IMR-90 (cell line): ENCODE measurements around the gene TFRC. TPM values are rescaled to one million over a fixed set of nuclear protein-coding genes. Genes with fewer than 3 reads are reported as not detected.

Experiments
- ATAC-seq: fragments of 200-7000 bp; cut with Tn5 transposase; 2 replicates; pipeline ENCODE4 v1.9.1; 2020; ENCODE audit warnings: low read depth, mild to moderate bottlenecking, moderate library complexity
- BruUV-seq: library from RNA; stranded (reverse); fragments of 400-500 nt; replicated peaks from 2 replicates; lab custom pipeline; 2021; lab: Mats Ljungman, UMichigan
- CTCF ChIA-PET: fragments of 300-600 bp; formaldehyde crosslinking; extraction: SDS; loops from one replicate; lab custom pipeline; 2021; ENCODE audit warnings: antibody characterized with exemption; lab: Yijun Ruan, JAX
- POLR2A ChIA-PET: fragments of 300-600 bp; sonication (Branson Sonifier 250); formaldehyde crosslinking; loops from one replicate; lab custom pipeline; 2022; ENCODE audit warnings: antibody characterized with exemption; ENCODE audit not compliant: unreplicated experiment; lab: Charles Lee
- DNase-seq: peaks from one replicate; pipeline ENCODE4 v3.0.0; 2013
- H2AFZ ChIP-seq: replicated peaks from 2 replicates; pipeline ENCODE3; 2013; ENCODE audit warnings: low read length, mild to moderate bottlenecking; ENCODE audit not compliant: poor library complexity
- H2AK5ac ChIP-seq: 2 replicates; pipeline ENCODE4 v1.6.1; 2013; ENCODE audit warnings: low read depth, low read length, inconsistent platforms
- H2AK9ac ChIP-seq: replicated peaks from 2 replicates; pipeline ENCODE3; 2013; ENCODE audit warnings: mild to moderate bottlenecking, low read depth, low read length, moderate library complexity; ENCODE audit not compliant: poor library complexity
- H2BK120ac ChIP-seq: 2 replicates; pipeline ENCODE4 v1.6.1; 2013; ENCODE audit warnings: low read depth, low read length, inconsistent platforms
- H2BK15ac ChIP-seq: 3 replicates; pipeline ENCODE4 v1.6.1; 2013; ENCODE audit warnings: low read depth, low read length, inconsistent platforms
- H2BK20ac ChIP-seq: 2 replicates; pipeline ENCODE4 v1.6.1; 2013; ENCODE audit warnings: low read depth, mild to moderate bottlenecking, inconsistent platforms, low read length, moderate library complexity
- H2BK5ac ChIP-seq: 2 replicates; pipeline ENCODE4 v1.6.1; 2013; ENCODE audit warnings: mild to moderate bottlenecking, low read depth, low read length, inconsistent platforms; ENCODE audit not compliant: poor library complexity, severe bottlenecking
- H3K14ac ChIP-seq: replicated peaks from 2 replicates; pipeline ENCODE4 v1.6.1; 2013; ENCODE audit warnings: low read depth, low read length, inconsistent platforms
- H3K18ac ChIP-seq: 2 replicates; pipeline ENCODE4 v1.6.1; 2013; ENCODE audit warnings: low read depth, low read length, control low read depth
- H3K23ac ChIP-seq: 2 replicates; pipeline ENCODE4 v1.6.1; 2013; ENCODE audit warnings: low read depth, low read length, inconsistent platforms
- H3K27ac ChIP-seq: 2 replicates; pipeline ENCODE4 v1.5.1; 2013; ENCODE audit warnings: mild to moderate bottlenecking, control low read depth, low read length; ENCODE audit not compliant: insufficient read depth
- H3K27me3 ChIP-seq: 2 replicates; pipeline ENCODE4 v1.6.1; 2013; ENCODE audit warnings: low read length; ENCODE audit not compliant: control insufficient read depth, insufficient read depth
- H3K36me3 ChIP-seq: 2 replicates; pipeline ENCODE4 v1.6.1; 2013; ENCODE audit warnings: low read length, mixed read lengths; ENCODE audit not compliant: control insufficient read depth, insufficient read depth
- H3K4ac ChIP-seq: 2 replicates; pipeline ENCODE4 v1.6.1; 2013; ENCODE audit warnings: low read depth, low read length, inconsistent platforms
- H3K4me1 ChIP-seq: 2 replicates; pipeline ENCODE4 v1.6.1; 2013; ENCODE audit warnings: low read length, mixed read lengths; ENCODE audit not compliant: control insufficient read depth, insufficient read depth
- H3K4me2 ChIP-seq: 2 replicates; pipeline ENCODE4 v1.6.1; 2013; ENCODE audit warnings: low read depth, mild to moderate bottlenecking, control low read depth, low read length, moderate library complexity
- H3K4me3 ChIP-seq: 2 replicates; pipeline ENCODE4 v1.5.1; 2013; ENCODE audit warnings: low read depth, mild to moderate bottlenecking, control low read depth, low read length, moderate library complexity; ENCODE audit not compliant: insufficient read depth
- H3K56ac ChIP-seq: 2 replicates; pipeline ENCODE4 v1.6.1; 2013; ENCODE audit warnings: low read length, inconsistent platforms; ENCODE audit not compliant: insufficient read depth; ENCODE audit errors: extremely low read depth
- H3K79me1 ChIP-seq, 2 experiments: 2 replicates each; pipeline ENCODE4 v1.6.1; 2013; ENCODE audit warnings: low read length in 2 of 2, inconsistent platforms in 1 of 2, low read depth in 1 of 2
- H3K9ac ChIP-seq: 2 replicates; pipeline ENCODE4 v1.6.1; 2013; ENCODE audit warnings: low read depth, low read length, control low read depth
- H3K9me1 ChIP-seq: 2 replicates; pipeline ENCODE4 v1.6.1; 2013; ENCODE audit warnings: low read length, inconsistent platforms; ENCODE audit not compliant: insufficient read depth
- H3K9me3 ChIP-seq: 2 replicates; pipeline ENCODE4 v1.6.1; 2013; ENCODE audit warnings: low read length; ENCODE audit not compliant: control insufficient read depth, insufficient read depth
- H4K20me1 ChIP-seq: 2 replicates; pipeline ENCODE4 v1.6.1; 2013; ENCODE audit warnings: low read length, inconsistent platforms; ENCODE audit not compliant: insufficient read depth
- H4K5ac ChIP-seq: 2 replicates; pipeline ENCODE4 v1.6.1; 2013; ENCODE audit warnings: mild to moderate bottlenecking, low read depth, low read length, control low read depth
- H4K8ac ChIP-seq, 2 experiments: 2 replicates each; pipeline ENCODE4 v1.6.1; 2013; ENCODE audit warnings: low read depth in 2 of 2, low read length in 2 of 2, control low read depth in 1 of 2, inconsistent platforms in 1 of 2
- H4K91ac ChIP-seq: 2 replicates; pipeline ENCODE4 v1.6.1; 2013; ENCODE audit warnings: low read depth, low read length, inconsistent platforms; ENCODE audit not compliant: insufficient read depth
- FOS ChIP-seq: fragments of 150-350 bp; IDR thresholded peaks from 2 replicates; pipeline ENCODE4 v1.6.1; 2016; ENCODE audit warnings: low read depth, low read length
- MAZ ChIP-seq: IDR thresholded peaks from 2 replicates; pipeline ENCODE4 v1.6.1; 2012; ENCODE audit warnings: low read depth, mild to moderate bottlenecking, low read length, improper control_type of control experiment, moderate library complexity, borderline replicate concordance
- MXI1 ChIP-seq: IDR thresholded peaks from 2 replicates; pipeline ENCODE4 v1.6.1; 2012; ENCODE audit warnings: low read depth, mild to moderate bottlenecking, low read length, moderate library complexity, borderline replicate concordance
- WGBS, 2 experiments: methylation state at CpG; one replicate each; pipeline versions ENCODE4 v1.1.5 to v1.1.7; 2013; ENCODE audit warnings: missing lambda C conversion rate in 2 of 2; ENCODE audit not compliant: insufficient read length in 1 of 2; ENCODE audit errors: extremely low coverage in 2 of 2; 5-methylcytosine and 5-hydroxymethylcytosine counted together
- dilution Hi-C: fragments of 300-500 bp; cut with HindIII; formaldehyde crosslinking; loops from one replicate; pipeline ENCODE4 v1.14.3; 2018; ENCODE audit warnings: low sequenced_read_pairs; ENCODE audit not compliant: unreplicated experiment
- in situ Hi-C: fragments of 300-500 bp; cut with MboI; formaldehyde crosslinking; loops from 3 replicates; pipeline ENCODE4 v1.14.3; 2019; ENCODE audit warnings: low sequenced_read_pairs, inconsistent platforms, mixed read lengths
- intact Hi-C: fragments of 100-400 bp; cut with micrococcal nuclease; formaldehyde crosslinking; loops from 2 replicates; pipeline ENCODE4 v1.10.0; 2022
- polyA plus RNA-seq, 3 experiments: library from polyadenylated mRNA; depleted of rRNA; stranded (reverse); fragments of >200 nt; gene quantifications; 2 replicates each; pipeline ENCODE4 v1.2.3, GENCODE V29; 2012; ENCODE audit warnings: low replicate concordance in 1 of 3
- total RNA-seq: library from RNA; depleted of rRNA; stranded (reverse); fragments of >200 nt; gene quantifications from 2 replicates; pipeline ENCODE4 v1.2.3, GENCODE V29; 2012

Gene TFRC
- total and polyA plus RNA-seq, 2 of the 4 experiments (the other 2 are of a cell fraction) = 78.6 to 156 TPM

GRCh38 chr3:196097373-196098154, 15.7 kb upstream of the TFRC start:
- in situ Hi-C loops = no loop called here
- CTCF ChIA-PET = no interaction called here
- Histone ChIP-seq H4K8ac (no peak overlapping the region), H2BK20ac (no peak overlapping the region), H2BK5ac (no peak overlapping the region), H3K56ac (no peak overlapping the region), H3K4me1 (no peaks in the 10 kb centered on the region; the same call in 1 of the 2 replicates), H2AK5ac (no peak overlapping the region), H2BK120ac (no peak overlapping the region), H3K14ac (no peak overlapping the region), H3K9ac (no peak overlapping the region), H3K4me2 (no peak overlapping the region), H3K27ac (no peak overlapping the region), H4K91ac (no peak overlapping the region), H3K23ac (no peak overlapping the region), H3K4ac (no peak overlapping the region), H3K9me3 (no peaks in the 10 kb centered on the region), H3K27me3 (peaks cover 17% of the 10 kb centered on the region), H4K20me1 (no peaks in the 10 kb centered on the region), H3K4me3 (no peak overlapping the region), H4K5ac (no peak overlapping the region), H3K79me1 (no peaks in the 10 kb centered on the region), H3K36me3 (no peaks in the 10 kb centered on the region), H2BK15ac (no peak overlapping the region), H2AK9ac (no peak overlapping the region), H2AFZ (no peak overlapping the region), H3K9me1 (no peaks in the 10 kb centered on the region), H3K18ac (no peak overlapping the region)
- intact Hi-C loops = no loop called here
- WGBS, 2 experiments = no CpG with 5 or more reads among the region's 5 CpGs
- POLR2A ChIA-PET = no interaction called here
- no peak for ATAC-seq
- BruUV-seq = no TSS peak
- DNase-seq = no peak
- dilution Hi-C loops = no loop called here
- TF ChIP-seq MAZ = no peak
- no peak for TF ChIP-seq MXI1
- no peak for TF ChIP-seq FOS
